Stimulated activated CD4-positive, alpha-beta T cell treated with anti-CD3 and anti-CD28 coated beads, Interleukin-4, amount 100 ng/mL, for 48 hours (primary cell): ENCODE measurements around the gene ELK1.
"Not testable (repeated sequence)": the region's sequence is repeated elsewhere in the genome, so short reads cannot be mapped to it uniquely, and the experiment has no call there.

Source experiments
- DNase-seq, 2 donors: peaks; one replicate each; pipeline ENCODE4 v3.0.0-alpha.2; 2020; ENCODE audit warnings: low read depth in 2 of 2

The ELK1 gene

DNA sequence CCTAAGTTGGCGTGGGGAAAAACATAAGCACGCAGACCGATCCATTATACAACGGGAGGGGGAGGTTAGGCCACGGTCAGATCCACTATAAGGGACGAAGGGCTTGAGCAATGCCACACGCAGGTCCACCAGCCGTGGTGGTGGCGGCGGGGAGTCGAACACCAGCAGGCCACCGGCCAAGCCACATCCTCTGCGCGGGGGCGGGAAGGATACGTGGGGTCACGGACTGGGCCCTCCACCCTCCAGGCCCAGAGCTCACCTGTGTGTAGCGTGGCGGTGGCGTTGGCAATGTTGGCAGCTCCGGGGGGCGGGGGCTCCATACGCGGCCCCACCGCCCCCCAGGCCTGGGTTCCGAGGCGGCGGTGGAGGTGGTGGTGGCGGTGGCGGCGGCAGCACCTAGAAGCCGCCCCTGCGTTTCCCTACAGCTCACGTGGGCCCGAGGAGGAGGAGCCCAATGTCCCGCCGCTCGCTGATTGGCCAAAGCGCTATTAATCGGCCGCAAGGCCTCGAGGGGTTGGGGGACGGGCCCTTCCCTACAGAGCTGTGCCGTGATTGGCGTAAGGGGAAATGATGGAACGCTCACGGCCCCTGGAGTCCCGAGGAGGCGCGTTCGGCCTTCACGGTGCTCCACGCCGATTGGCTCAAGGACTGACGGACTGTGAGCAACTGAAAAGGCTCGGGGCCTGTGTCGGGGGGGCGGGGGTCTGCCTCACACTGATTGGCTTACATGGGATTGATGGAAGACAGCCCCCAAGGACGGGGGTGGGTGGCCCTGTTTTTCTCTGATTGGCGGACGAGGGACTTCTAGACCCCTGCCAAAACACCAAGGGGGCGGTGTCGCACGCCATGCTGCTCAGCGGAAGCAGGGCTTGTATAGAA, at the start of gene ELK1:
Gene ELK1 (minus strand): TSS at position 400 of the 879 bp plus-strand sequence. CDS start 9,122 bp downstream, outside the sequence.
- DNase-seq: peak; percentile 69 to 83

GRCh38 chrX:47697181-47697580, 46.8 kb upstream of the ELK1 start:
- no peak for DNase-seq

GRCh38 chrX:47690175-47690574, 39.8 kb upstream of the ELK1 start:
- DNase-seq: no peak

- DNase-seq: no peak
Measured at GRCh38 chrX:47687263-47687662, 36.9 kb upstream of the ELK1 start.

DNA sequence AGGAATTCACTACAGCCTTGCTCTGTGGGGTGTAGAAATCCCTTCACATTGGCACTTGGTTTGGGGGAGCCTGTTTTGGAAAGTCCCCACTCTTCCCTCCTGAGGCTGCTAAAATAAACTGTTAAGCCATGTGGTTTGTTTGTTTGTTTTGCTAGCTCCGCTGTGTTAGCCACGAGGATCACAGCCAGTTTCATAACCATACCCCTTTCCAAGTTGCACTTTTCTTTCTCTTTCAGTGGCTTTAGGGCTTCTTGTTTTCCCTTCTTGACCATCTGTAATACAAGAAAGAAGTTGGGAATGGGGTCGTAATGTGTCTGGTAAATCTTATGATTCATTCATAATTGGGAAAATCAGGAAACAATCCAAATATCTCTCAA, 33.5 kb upstream of the ELK1 start:
- no peak for DNase-seq

DNA sequence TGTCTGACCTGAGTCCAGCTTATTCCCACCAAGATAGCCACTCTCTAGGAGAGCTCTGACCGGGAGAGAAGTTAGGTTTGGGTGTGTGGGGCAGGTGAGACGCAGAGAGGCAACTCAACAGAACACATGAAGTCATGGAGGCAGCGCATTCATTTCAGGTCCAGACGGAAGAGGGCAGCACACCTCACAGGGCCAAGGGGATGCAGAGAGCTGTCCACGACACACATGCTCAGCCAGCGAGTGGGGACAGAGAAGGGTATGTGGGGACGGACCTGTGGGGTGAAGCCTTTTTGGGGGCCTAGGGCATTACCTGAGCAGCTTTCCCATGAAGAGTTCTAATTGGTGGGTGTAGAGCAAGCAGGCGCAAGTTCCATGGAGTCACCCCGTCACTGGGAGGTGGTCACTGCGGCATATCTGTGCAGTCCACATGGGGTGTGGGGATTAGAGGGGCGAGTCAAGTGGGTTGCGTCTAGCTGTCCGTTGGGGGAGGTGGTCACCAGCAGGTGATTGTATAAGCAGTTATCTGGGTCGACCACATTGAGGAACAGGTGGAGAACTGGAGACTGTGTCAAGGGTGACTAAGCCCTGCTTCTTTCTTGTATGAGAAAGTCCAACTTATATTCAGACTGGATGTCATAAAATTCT, 32.9 kb upstream of the ELK1 start:
- DNase-seq: no peak

DNA sequence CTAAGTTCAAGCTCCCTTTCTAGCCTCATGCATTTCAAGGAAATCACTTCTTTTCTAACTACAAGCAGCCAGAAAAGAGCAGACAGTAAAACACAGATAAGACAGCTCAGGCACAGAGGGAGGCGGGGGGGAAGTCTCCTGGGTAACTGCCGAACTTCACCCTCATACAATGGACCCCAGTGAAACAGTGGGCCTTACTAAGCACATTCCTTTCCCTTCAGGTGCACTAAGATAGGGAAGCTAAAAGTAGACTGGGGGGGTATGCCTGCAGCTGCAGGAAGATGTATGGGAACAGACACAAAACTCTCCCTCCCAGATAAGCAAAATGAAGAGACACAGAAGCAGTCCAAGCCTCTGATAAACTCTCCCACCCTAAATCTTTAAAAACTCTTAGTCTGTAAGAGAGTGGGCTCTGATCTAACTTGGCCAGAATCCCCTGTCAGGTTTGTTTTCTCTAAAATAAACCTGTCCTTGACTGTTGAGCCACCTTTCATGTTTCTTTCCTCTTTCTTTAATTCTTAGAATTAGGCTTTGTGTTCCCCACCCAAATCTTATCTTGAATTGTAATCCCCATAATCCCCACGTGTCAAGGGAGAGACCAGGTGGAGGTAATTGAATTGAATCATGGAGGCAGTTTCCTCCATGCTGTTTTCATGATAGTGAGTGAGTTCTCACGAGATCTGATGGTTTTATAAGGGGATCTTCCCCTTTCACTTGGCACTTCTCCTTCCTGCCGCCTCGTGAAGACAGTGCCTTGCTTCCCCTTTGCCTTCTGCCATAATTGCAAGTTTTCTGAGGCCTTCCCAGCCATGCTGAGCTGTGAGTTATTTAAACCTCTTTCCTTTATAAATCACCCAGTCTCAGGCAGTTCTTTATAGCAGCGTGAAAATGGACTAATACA, 25.8 kb upstream of the ELK1 start:
- DNase-seq: not testable (repeated sequence)

DNA sequence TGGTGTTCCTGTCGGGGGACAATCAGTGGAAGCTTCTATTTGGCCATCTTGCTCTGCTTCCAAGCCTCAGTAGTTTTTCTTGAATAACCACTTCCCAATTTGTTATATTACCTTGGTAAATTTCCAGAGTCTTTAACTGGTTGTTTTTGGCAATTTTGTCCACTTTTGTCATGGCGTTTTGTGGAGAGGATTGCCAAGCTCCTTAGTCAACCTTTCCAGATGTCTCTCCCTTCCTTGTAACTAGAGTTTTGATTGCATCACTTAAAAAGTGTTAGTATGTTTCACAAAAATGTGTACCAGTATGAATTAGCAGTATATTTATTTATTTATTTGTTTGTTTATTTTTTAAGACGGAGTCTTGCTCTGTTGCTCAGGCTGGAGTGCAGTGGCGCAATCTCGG, 24.4 kb upstream of the ELK1 start:
- DNase-seq: no peak

DNA sequence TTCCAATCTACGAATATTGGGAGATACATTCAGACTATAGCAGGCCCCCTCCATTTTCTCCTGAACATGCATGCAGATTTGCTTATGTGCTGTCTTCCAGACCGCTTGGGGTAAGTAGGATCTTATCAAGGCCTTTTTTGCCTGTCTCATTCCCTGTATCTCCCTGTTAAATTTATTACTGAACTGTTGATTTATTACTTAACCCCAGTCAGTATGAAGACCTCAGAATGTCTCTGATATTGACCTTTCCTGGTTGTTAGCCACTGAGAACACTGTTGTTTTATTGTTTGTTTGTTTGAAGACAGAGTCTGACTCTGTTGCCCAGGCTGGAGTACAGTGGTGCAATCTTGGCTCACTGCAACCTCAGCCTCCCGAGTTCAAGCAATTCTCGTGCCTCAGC, 15.4 kb upstream of the ELK1 start:
- DNase-seq: not testable (repeated sequence)

GRCh38 chrX:47664737-47665136, 14.4 kb upstream of the ELK1 start:
- DNase-seq: no peak

DNA sequence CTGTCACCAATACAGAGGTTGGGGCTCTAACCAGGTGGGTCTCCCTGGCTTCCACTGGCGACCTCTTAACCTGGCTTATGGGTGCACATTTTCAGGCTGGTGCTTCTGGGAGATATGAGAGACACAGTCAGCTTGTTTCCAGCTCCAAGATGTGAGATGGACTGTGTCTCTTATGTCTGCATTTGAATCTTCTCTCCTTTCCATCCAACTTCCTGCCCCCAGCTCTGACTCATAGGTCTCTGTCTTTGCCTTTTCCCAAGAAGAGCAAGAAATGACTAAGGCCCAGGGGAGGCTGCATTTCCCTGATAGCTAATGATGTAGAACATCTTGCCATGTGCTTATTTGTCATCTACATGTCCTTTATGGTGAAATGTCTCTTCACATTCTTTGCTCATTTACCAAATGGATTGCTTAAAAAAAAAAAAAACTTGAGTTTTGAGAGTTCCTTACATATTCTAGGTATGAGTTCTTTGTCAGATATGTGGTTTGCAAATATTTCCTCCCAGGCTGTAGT, 11.8 kb upstream of the ELK1 start:
- DNase-seq: peak in 1 of 2 donors; percentile 54

DNA sequence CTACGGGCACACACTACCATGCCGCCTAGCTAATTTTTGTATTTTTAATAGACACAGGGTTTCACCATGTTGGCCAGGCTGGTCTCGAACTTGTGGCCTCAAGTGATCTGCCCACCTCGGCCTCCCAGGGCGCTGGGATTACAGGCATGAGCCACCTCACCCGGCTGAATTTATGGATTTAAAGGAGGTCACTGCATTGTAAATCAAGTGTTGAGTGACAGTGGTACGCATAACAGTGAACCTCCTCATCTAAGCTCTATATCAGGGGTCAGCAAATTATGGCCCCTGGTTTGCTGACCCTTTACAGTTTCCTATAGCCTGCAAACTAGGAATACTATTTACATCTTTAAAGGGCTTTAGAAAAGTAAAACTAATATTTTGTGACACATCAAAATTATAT, 11.2 kb upstream of the ELK1 start:
- no peak for DNase-seq

DNA sequence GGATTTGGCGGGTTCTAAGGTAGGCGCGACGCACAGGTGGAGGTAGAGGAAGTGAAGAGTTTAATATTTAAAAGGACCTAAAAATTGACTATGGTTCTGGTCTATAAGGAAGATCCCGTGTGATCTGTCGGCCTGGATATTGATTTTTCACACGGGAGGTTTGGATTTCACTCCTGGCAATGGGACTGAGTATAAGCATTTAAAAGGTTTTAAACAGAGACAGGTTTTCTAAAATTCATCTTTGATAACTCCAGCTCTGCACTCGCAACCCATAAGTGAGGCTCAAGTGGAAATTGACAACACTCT, 9.0 kb upstream of the ELK1 start:
- DNase-seq: no peak

GRCh38 chrX:47658684-47659420, 8.5 kb upstream of the ELK1 start, which contains the start of gene UXT:
Gene UXT (minus strand): TSS chrX:47659180. CDS start chrX:47658927, 253 bp downstream.
- DNase-seq: peak; percentile 91

DNA sequence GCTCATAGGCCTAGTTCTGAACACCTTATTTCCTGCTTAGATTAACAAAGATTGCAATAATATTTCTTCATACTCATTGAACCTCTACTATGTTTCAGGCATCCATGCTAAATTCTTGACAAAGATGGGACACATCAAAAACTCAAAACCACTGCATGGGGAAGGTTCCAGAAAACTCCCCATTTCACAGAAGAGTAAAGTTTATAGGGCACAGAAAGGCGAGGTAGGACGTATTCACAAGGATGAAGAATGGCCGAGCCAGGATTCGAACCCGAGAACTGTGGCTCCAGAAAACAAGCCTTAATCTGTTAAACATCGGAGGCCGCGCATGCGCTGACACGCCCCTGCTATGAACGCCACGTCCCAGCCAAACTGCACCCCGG, 7.9 kb upstream of the ELK1 start:
- DNase-seq: no peak

DNA sequence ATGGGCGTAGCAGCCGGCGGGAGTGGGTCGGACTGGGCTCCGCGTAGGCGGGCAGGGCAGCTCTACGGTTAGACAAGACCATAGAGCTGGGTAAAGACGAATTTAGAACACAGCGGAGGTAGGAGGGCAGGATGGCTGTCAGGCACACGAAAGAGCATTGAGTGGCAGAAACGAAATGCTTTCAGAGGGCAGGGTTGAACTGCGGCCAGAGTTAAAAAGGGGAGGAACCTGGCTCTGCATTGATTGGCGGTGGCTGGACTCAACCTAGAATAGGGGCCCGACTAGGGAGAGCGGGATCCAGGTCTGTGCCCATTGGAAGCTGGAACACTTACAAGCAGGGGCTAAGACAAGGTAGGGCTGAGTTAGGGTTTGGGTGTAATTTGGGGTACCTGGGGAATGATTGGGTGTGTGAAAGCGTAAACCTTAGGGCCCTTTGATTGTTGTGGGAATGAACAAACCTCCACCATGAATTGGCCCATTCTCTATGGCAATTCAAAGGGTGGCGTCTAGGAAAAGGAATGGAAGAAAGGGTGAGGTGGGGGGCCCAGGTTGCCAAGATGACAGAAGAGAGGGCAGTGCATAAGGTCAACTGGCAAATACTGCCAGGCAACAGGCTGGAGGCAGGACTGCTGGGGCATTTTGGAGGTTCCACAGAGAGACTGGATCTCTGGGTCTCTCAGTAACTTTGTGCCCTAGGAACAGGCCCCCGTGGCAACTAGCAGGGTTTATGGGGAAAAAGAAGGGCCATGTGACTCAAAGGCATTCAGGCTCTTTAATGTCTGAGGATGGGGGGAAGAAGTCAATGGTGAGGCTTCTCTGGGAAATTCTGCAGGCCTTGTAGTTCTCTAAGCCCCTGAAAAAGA, 911 bp upstream of the ELK1 start:
- no peak for DNase-seq

DNA sequence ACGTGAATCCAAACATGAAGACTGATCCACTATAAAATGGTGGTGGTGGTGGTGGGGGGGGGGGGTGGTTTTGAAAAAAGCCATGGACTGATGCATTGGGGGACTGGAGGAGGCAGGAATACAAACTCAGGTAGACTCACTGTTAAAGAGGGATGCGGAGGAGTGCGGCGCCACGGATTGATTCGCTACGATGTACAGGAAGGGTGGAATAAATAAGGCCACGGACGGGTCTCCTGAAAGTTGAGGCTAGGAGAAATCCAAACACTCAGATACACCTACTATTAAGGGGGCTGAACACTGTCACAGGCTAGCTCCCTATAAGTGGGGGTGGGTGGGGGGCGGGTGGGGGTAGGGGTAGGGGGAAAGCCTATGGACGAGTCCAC, 591 bp downstream of the ELK1 start:
- DNase-seq: no peak

DNA sequence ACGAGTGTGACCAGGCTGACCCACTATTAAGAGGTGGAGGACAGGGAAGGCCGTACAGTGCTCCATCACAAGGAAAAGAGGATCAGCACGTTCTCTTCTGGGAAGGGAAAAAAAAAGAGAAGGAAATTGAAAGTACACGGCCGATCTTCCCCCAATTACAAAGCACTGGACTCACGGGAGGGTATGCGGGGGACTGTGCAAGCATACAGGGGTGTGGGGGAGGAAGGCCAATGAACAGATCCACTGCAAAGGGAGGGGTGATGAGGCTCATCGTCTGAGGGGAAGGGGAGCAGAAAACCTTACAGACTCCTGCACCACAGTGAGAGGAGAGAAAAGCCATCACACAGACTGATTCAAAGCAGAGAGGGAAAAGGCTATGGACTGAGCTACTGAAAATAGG, 1.1 kb downstream of the ELK1 start:
- no peak for DNase-seq

DNA sequence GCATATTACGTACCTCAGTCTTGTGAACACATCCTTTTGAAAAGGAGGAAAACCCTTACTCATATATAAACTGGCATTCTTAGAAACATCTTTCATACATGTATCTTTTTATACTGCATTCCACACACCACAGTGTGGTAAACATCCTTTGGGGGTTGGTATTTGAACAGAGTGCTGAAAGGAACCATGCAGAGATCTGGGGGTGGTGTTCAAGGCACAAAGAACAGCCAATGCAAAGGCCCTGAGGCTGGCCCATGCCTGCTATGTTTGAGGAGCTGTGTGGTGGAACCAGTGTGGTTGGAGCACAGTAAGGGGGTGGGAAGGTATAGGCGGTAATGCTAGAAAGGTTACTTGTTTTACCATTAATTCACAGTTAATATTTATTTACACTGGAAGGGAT, 2.0 kb downstream of the ELK1 start:
- no peak for DNase-seq

DNA sequence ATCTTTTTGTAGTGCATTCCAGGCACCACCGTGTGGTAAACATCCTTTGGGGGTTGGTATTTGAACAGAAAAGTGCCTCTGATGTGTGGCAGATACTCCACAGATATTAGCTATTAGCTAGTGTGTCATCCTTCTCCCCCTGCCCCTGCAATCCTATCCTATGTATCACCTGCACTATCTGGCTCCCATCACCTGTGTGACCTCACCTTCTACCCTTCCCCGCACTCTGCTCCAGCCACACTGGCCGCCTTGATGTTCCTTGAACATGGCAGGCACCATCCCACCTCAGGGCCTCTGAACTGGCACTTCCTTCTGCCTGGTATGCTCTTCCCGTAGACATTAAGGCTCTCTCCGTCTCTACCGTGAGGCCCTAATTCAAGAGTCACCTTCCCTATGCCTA, 3.7 kb downstream of the ELK1 start:
- DNase-seq: no peak

- DNase-seq: no peak
Measured at GRCh38 chrX:47645530-47645929, 4.8 kb downstream of the ELK1 start.
